GM21390 (cell line): ENCODE data around the gene CEP112.

ENCODE experiments used
- ATAC-seq: cut with Tn5 transposase; IDR thresholded peaks from one replicate; pipeline ENCODE4 v1.9.1; 2021; ENCODE audit not compliant: unreplicated experiment

The CEP112 gene

DNA sequence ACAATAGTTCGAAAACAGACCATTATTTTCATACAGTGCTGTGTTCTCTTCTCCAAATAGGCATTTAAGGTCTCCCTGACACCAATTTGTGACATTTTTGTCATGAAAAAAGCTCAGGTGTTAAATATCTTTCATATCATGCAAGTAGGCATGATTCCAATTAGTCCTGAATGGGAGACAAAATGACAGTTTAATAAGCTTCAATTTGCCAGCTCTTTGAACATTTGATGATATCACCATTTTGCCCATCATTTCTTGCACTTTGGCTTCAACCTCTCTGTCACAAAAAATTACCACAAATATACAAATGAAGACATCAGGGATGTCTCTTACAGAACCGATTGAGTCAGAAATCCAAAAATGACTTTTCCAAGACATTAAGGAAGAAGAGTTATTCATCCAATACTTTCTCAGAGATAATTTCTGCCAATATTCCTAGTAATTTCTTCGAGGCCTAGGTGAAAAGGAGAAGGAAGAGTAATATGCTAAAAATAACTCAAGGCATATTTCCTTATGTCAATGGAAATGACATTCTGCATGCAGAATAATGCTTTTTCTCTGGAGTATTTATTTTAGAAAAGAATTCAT lies 298.1 kb downstream of the CEP112 start:
- ATAC-seq: no peak

- peak; percentile 65 for ATAC-seq
These were observed 299.0 kb downstream of the CEP112 start for GRCh38 chr17:65892912-65893377.

- ATAC-seq: no peak
These were observed 300.6 kb downstream of the CEP112 start for GRCh38 chr17:65891231-65891735.

GRCh38 chr17:65888649-65889048 lies 303.3 kb downstream of the CEP112 start:
- ATAC-seq: no peak

DNA sequence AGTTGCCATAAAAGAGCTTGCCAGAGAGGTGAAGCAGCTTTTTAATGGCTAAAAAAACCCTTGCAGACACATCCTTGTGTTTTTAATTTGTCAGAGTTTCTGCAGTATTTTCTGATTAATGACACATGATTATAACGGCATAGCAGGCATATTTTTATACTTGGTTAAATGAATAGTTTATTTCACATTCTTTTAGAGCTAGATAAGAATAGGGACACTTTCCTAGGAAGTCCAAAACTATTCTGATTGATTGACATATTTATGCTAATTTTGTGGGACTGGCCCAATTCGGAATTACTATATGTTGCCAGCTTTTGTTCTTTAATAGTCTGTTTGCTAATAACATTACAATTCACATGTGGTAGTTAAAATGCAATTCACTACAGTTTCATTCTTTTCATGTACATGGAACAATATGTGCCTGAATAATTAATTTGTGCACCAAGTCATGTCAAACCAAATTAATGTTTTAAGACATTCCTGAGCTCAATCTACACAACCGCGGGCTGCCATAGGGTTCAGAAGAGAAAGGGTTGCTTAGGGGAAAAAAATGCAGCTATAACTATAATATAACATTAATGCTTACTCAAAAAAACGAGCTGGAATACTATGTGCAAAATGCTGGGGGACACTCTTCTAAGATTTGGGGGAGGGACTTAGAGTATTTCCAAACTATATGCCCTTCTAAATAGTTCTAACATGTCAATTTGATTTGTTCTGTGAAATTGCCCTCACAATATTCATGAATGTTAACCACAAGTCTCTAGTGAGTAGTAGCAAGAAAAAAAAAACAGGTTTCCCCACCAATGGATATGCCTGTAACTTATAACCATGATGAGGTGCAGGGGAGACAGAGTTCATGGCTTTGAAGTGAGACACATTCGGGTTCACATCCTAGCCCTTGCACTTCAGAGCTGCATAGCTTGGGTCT lies 305.4 kb downstream of the CEP112 start:
- ATAC-seq: no peak

- ATAC-seq: no peak
These were observed 306.2 kb downstream of the CEP112 start for GRCh38 chr17:65885541-65886312.

DNA sequence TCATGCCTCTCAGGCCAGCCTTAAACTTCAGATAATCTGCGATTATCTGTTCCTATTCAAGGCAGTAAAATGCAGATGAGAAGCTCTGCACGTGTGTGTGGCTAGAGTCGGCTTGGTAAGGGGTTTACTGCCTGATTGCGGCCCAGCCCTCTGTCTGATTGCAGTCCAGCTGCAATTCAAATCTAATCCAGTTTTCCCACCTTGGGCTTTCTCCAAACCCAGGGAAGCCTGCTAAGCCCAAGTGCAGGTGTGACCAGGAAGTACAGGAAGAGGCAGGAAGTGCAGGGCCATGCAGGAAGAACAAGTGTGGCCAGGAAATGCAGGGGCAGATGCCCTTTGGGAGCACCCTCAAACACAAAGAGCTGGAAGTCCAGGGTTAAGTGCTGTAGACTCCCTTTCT lies 314.9 kb downstream of the CEP112 start:
- ATAC-seq: no peak

DNA sequence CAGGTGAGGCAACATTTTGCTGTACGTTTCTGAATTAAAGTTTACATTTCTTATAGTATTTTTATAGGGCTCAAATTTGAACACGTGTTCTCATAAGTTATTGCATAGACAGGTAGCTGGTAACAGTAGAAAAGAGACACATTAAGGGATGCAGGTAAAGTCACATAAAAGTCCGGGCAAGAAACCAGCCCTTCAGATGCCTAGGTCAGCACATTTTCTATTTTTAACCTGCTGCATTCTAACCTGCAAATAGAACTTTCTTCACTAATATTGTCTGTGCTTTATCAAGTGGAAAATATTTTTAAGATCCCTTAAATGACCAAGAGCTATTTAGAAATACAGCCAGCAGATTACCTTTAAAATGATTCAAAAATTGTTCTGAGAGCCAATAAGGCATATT lies 323.1 kb downstream of the CEP112 start:
- no peak for ATAC-seq

- ATAC-seq: no peak
These were observed 324.9 kb downstream of the CEP112 start for GRCh38 chr17:65867014-65867413.

- ATAC-seq: no peak
These were observed 326.1 kb downstream of the CEP112 start for GRCh38 chr17:65865715-65866425.

- no peak for ATAC-seq
These were observed 327.5 kb downstream of the CEP112 start for GRCh38 chr17:65864394-65864793.

DNA sequence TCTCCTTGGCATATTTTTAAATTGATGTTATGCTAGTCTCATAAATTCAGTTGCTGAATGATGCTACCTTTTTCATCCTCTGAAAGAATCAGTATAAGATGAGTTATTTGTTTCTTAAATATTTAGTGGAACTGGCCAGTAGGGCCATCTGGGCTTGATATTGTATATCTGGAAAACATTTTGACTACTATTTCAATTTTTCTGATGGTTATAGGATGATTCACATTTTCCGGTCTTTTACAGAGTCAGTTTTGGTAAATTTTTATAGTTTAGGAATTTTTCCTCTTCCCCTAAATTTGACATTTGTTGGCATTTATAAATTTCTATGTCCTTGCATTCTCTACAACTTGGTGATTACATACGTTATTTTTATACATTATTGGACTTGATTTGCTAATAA lies 334.2 kb downstream of the CEP112 start:
- ATAC-seq: no peak

DNA sequence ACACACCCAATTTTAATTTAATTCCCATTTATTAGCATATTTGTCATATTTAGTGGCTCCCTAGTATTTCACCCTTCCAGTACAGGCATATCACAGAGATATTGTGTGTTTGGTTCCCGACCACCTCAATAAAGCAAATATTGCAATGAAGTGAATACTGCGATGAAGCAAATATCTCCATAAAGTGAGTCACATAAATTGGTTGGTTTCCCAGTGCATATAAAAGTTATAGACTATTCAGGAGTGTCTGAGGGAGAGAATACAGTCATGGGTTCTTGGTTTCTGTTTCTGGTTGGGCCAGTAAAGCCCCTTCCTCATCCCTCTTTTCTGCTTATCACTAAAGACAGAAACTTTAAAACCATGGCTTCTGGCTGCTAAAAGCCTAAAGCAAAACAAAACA lies 335.1 kb downstream of the CEP112 start:
- no peak for ATAC-seq

DNA sequence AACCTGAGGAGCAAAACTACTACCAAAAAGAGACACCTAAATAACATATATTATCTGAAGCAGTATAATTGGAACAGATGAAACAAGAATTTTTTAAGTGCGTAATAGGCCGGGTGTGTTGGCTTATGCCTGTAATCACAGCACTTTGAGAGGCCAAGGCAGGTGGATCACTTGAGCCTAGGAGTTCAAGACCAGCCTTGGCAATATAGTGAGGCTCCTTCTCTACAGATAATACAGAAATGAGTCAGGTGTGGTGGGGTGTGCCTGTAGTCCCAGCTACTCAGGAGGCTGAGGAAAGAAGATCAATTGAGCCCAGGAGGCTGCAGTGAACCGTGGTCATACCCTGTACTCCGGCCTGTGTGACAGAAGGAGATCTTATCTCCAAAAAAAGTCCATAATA lies 336.3 kb downstream of the CEP112 start:
- ATAC-seq: no peak

DNA sequence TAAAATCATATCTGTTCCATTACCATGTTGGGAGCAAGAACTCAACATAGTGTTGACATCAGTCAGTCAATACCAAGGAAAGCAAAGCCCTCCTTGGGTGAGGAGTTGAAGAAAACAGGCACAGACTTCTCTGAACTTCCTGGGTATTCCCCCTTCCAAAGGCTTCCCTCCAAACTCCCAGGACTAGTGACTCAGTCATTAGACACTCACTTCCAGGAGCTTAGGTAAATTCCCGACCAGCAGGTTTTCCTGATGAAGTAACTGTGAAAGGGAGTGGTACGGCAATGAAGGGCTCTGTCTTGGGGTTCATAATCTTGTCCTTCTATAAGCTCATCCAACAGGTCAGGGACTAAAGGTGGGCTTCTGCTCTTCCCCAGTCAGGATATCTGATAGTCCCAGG lies 336.7 kb downstream of the CEP112 start:
- no peak for ATAC-seq

- no peak for ATAC-seq
These were observed 338.1 kb downstream of the CEP112 start for GRCh38 chr17:65853816-65854215.

DNA sequence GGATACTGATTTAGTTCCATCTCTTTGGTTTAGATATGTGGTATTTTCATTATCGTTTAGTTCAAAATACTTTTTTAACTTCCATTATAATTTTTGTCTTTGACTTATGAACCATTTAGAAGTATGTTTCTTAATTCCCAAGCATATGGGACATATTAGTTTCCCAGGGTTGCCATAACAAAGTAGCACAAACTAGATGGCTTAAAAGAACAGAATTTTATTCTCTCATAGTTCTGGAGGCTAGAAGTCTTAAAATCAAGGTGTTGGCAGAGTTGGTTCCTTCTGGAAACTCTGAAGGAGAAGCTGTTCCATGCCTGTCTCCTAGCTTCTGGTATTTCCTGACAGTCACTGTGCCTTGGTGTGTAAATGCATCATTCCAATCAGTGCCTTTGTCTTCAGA lies 339.0 kb downstream of the CEP112 start:
- ATAC-seq: no peak

DNA sequence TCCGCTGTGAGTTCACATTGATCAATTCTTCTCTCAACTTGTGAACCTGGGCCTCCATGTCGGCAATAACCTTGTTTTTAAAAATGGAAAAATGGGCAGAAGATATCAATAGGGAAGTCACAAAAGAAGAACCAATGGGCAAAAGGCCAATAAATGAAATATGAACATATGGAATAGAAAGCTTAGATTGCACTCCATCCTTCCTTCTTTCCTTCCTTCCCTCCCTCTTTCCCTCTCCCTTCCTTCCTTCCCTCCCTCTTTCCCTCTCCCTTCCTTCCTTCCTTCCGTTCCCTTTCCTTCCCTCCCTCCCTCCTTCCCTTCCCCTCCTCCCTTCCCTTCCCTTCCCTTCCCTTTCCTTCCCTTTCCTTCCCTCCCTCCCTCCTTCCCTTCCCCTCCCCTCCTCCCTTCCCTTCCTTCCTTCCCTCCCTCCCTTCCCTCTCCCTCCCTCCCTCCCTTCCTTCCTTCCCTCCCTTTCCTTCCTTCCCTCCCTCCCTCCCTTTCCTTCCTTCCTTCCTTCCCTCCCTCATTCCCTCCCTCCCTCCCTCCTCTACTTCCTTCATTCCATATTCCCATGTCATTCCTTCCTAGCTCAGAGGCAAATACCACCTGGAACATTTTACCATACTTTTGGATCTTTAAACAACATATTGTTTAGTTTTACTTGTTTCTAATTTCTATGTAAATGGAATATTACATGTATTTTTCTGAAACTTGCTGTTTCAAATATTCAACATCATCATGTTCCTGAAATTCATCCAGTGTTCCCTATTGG lies 339.8 kb downstream of the CEP112 start:
- no peak for ATAC-seq

- ATAC-seq: no peak
These were observed 341.4 kb downstream of the CEP112 start for GRCh38 chr17:65850486-65850885.

- ATAC-seq: no peak
These were observed 343.2 kb downstream of the CEP112 start for GRCh38 chr17:65848751-65849150.
